ENCODE data around the gene BAD. TPM values are rescaled to one million over a fixed set of nuclear protein-coding genes. Genes with fewer than 3 reads are reported as not detected.

Gene BAD
- total RNA-seq, 1 experiment from 2014 or later = 368 TPM

GRCh38 chr11:64260147-64260708 is 24.2 kb downstream of the BAD start:
- no peak for DNase-seq
- Histone ChIP-seq H3F3A (ENCODE audit: low read length, unreplicated experiment) (no peaks in the 10 kb centered on the region), H3K4me3 (ENCODE audit: low read length) (no peak overlapping the region), H3K4me1 (ENCODE audit: insufficient read depth, low read length) (peaks cover 7% of the 10 kb centered on the region), H3K4me2 (ENCODE audit: low read length) (no peak overlapping the region), H3K9me3 (ENCODE audit: low read length) (no peaks in the 10 kb centered on the region), H3K79me2 (ENCODE audit: low read length) (no peaks in the 10 kb centered on the region), H3K36me3 (ENCODE audit: low read depth, low read length) (peaks cover 50% of the 10 kb centered on the region), H3K9ac (ENCODE audit: low read length) (no peak overlapping the region), H3K27me3 (ENCODE audit: low read length) (no peaks in the 10 kb centered on the region), H3K9me2 (replicated peaks; ENCODE audit: low read length) (no peaks in the 10 kb centered on the region), H4K20me1 (ENCODE audit: low read length) (0 out of 2 replicates have a peak, but pooled peaks cover 3% of the 10 kb centered on the region), H2AFZ (ENCODE audit: low read length) (no peak overlapping the region), H3K27ac (ENCODE audit: low read length) (no peak overlapping the region)
- ChIA-PET CTCF (interaction anchor here (1.0 kb wide), 1 partner anchor 8 kb away, joined by 8 read pairs; no protein-coding TSS in a partner anchor), POLR2A (ENCODE audit: unreplicated experiment) (no interaction called here)
- intact Hi-C loops (cut with micrococcal nuclease) = no loop called here
- no TSS peak for BruUV-seq (replicated peaks)
- no peak for TF ChIP-seq EZH2phosphoT487 (IDR thresholded peaks at IDR 0.05; ENCODE audit: borderline replicate concordance, low read length)
- no peak for ATAC-seq

DNA sequence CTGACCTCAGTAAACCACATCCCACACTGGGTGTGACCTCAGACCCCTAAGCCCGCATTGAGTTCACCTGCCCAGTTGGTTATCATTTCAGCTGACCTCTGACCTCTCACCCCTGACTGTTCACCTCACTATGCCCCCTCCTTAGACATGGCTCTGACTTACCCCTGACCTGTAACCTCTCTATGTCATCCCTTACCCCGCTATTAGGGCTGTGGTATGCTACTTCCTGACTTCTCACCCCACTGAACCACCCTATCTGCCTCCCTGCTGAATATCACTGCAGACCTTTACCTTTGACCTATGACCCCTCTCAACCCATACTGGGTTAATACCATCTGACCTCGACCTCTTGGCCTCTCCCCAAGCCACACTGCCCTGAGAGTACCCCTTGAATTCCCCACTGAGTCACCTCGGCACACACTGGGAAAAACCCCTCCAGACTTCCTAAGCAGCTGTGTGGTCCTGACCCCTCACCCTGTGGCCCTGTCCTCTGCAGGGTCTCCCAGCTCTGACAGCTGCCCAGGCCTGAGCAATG is 24.9 kb downstream of the BAD start:
- Histone ChIP-seq H3K4me3 (ENCODE audit: low read length) (no peak overlapping the region), H3K9me3 (ENCODE audit: low read length) (no peaks in the 10 kb centered on the region), H3K4me1 (ENCODE audit: insufficient read depth, low read length) (peaks cover 7% of the 10 kb centered on the region), H3K9ac (ENCODE audit: low read length) (no peak overlapping the region), H3K36me3 (ENCODE audit: low read depth, low read length) (peaks cover 55% of the 10 kb centered on the region), H3K4me2 (ENCODE audit: low read length) (no peak overlapping the region), H3K79me2 (ENCODE audit: low read length) (no peaks in the 10 kb centered on the region), H3K27me3 (ENCODE audit: low read length) (no peaks in the 10 kb centered on the region), H3K9me2 (replicated peaks; ENCODE audit: low read length) (no peaks in the 10 kb centered on the region), H4K20me1 (ENCODE audit: low read length) (0 out of 2 replicates have a peak, but pooled peaks cover 3% of the 10 kb centered on the region), H3K27ac (ENCODE audit: low read length) (no peak overlapping the region), H3F3A (ENCODE audit: low read length, unreplicated experiment) (no peaks in the 10 kb centered on the region), H2AFZ (ENCODE audit: low read length) (no peak overlapping the region)
- ChIA-PET POLR2A (ENCODE audit: unreplicated experiment) (no interaction called here), CTCF (no interaction called here)
- intact Hi-C loops (cut with micrococcal nuclease) = no loop called here
- no peak for TF ChIP-seq EZH2phosphoT487 (IDR thresholded peaks at IDR 0.05; ENCODE audit: borderline replicate concordance, low read length)
- no peak for TF ChIP-seq EZH2 (IDR thresholded peaks at IDR 0.05; ENCODE audit: low read length, unreplicated experiment)
- no peak for TF ChIP-seq CTCF (conservative IDR thresholded peaks at IDR 0.05; ENCODE audit: low read depth, low read length)
- ATAC-seq (no peak), DNase-seq (no peak)
- no TSS peak for BruUV-seq (replicated peaks)

- POLR2A ChIA-PET (ENCODE audit: unreplicated experiment) = no interaction called here
- no TSS peak for BruUV-seq (replicated peaks)
- Histone ChIP-seq H3K4me3 (ENCODE audit: low read length) (no peak overlapping the region), H4K20me1 (ENCODE audit: low read length) (0 out of 2 replicates have a peak, but pooled peaks cover 3% of the 10 kb centered on the region), H2AFZ (ENCODE audit: low read length) (no peak overlapping the region), H3K27ac (ENCODE audit: low read length) (no peak overlapping the region), H3K79me2 (ENCODE audit: low read length) (no peaks in the 10 kb centered on the region), H3K4me2 (ENCODE audit: low read length) (no peak overlapping the region), H3K9ac (ENCODE audit: low read length) (no peak overlapping the region), H3K4me1 (ENCODE audit: insufficient read depth, low read length) (peaks cover 7% of the 10 kb centered on the region), H3K9me3 (ENCODE audit: low read length) (no peaks in the 10 kb centered on the region), H3K9me2 (replicated peaks; ENCODE audit: low read length) (no peaks in the 10 kb centered on the region), H3K36me3 (ENCODE audit: low read depth, low read length) (peaks cover 57% of the 10 kb centered on the region), H3K27me3 (ENCODE audit: low read length) (no peaks in the 10 kb centered on the region), H3F3A (ENCODE audit: low read length, unreplicated experiment) (no peaks in the 10 kb centered on the region)
- CTCF ChIA-PET = no interaction called here
- intact Hi-C loops (cut with micrococcal nuclease) = no loop called here
- no peak for TF ChIP-seq CTCF (conservative IDR thresholded peaks at IDR 0.05; ENCODE audit: low read depth, low read length)
- TF ChIP-seq EZH2phosphoT487 (IDR thresholded peaks at IDR 0.05; ENCODE audit: borderline replicate concordance, low read length) = no peak
- no peak for TF ChIP-seq EZH2 (IDR thresholded peaks at IDR 0.05; ENCODE audit: low read length, unreplicated experiment)
- DNase-seq = no peak
- no peak for ATAC-seq
These were observed 25.4 kb downstream of the BAD start for GRCh38 chr11:64258946-64259532.

Measured in PC-3 (cell line).